Stimulated activated memory B cell treated with anti-CD40 and anti-IgM and Interleukin-4, amounts not matched to agents 10 μg/mL and 1 μg/mL and 100 μg/mL, for 72 hours (primary cell): Measurements from ENCODE around the gene NAIF1.
A peak's percentile ranks its signal among the peaks of the same experiment; 100 is the strongest.
"Not testable (repeated sequence)": the region's sequence is repeated elsewhere in the genome, so short reads cannot be mapped to it uniquely, and the experiment has no call there.

Source experiments
- ATAC-seq: fragments of 150-1000 bp; cut with Tn5 transposase; 2 replicates; pipeline ENCODE4 v1.10.0; 2021
- H3K27ac Mint-ChIP-seq: one replicate; pipeline ENCODE4 v1.8.0; 2022; ENCODE audit warnings: mild to moderate bottlenecking, mixed read lengths
- H3K27me3 Mint-ChIP-seq: one replicate; pipeline ENCODE4 v1.8.0; 2022; ENCODE audit warnings: mixed read lengths
- H3K36me3 Mint-ChIP-seq: one replicate; pipeline ENCODE4 v1.8.0; 2022; ENCODE audit warnings: mixed read lengths
- H3K4me1 Mint-ChIP-seq: one replicate; pipeline ENCODE4 v1.8.0; 2022; ENCODE audit warnings: mixed read lengths
- H3K4me3 Mint-ChIP-seq: one replicate; pipeline ENCODE4 v1.8.0; 2022; ENCODE audit warnings: mild to moderate bottlenecking, moderate library complexity, mixed read lengths
- H3K9me3 Mint-ChIP-seq: one replicate; pipeline ENCODE4 v1.8.0; 2022; ENCODE audit warnings: mixed read lengths

Gene NAIF1

GRCh38 chr9:128061275-128061960 lies 5.7 kb downstream of the NAIF1 start:
- no peaks in the 10 kb centered on the region for H3K27me3 Mint-ChIP-seq
- ATAC-seq: peak; percentile 36
- peak overlapping the region; percentile 34 for H3K4me3 Mint-ChIP-seq
- peak overlapping the region; percentile 40 for H3K27ac Mint-ChIP-seq
- no peaks in the 10 kb centered on the region for H3K9me3 Mint-ChIP-seq
- peaks cover 45% of the 10 kb centered on the region for H3K4me1 Mint-ChIP-seq
- H3K36me3 Mint-ChIP-seq: peaks cover 10% of the 10 kb centered on the region

GRCh38 chr9:128059365-128059983 lies 7.6 kb downstream of the NAIF1 start:
- Mint-ChIP-seq H3K4me1 (peaks cover 34% of the 10 kb centered on the region), H3K27me3 (no peaks in the 10 kb centered on the region)

GRCh38 chr9:128057724-128058409 lies 9.3 kb downstream of the NAIF1 start:
- Mint-ChIP-seq H3K27ac (no peak overlapping the region), H3K4me1 (peaks cover 29% of the 10 kb centered on the region)

More at GRCh38 chr9:128059365-128059983, 7.6 kb downstream of the NAIF1 start:
- Mint-ChIP-seq H3K36me3 (peaks cover 6% of the 10 kb centered on the region), H3K27ac (no peak overlapping the region), H3K9me3 (no peaks in the 10 kb centered on the region), H3K4me3 (no peak overlapping the region)
- ATAC-seq: no peak

GRCh38 chr9:128056887-128057723 lies 10.0 kb downstream of the NAIF1 start:
- Mint-ChIP-seq H3K36me3 (peaks cover 6% of the 10 kb centered on the region), H3K27ac (no peak overlapping the region), H3K4me1 (peaks cover 21% of the 10 kb centered on the region), H3K27me3 (no peaks in the 10 kb centered on the region), H3K4me3 (no peak overlapping the region), H3K9me3 (no peaks in the 10 kb centered on the region)
- ATAC-seq: no peak

More at GRCh38 chr9:128057724-128058409, 9.3 kb downstream of the NAIF1 start:
- Mint-ChIP-seq H3K9me3 (no peaks in the 10 kb centered on the region), H3K4me3 (no peak overlapping the region), H3K36me3 (peaks cover 6% of the 10 kb centered on the region), H3K27me3 (no peaks in the 10 kb centered on the region)
- no peak for ATAC-seq

GRCh38 chr9:128056086-128056485 lies 11.0 kb downstream of the NAIF1 start:
- no peaks in the 10 kb centered on the region for H3K27me3 Mint-ChIP-seq
- H3K36me3 Mint-ChIP-seq: no peaks in the 10 kb centered on the region
- peaks cover 11% of the 10 kb centered on the region for H3K4me1 Mint-ChIP-seq
- ATAC-seq: no peak
- H3K4me3 Mint-ChIP-seq: no peak overlapping the region
- no peaks in the 10 kb centered on the region for H3K9me3 Mint-ChIP-seq
- H3K27ac Mint-ChIP-seq: no peak overlapping the region

- H3K27me3 Mint-ChIP-seq: no peaks in the 10 kb centered on the region
- no peaks in the 10 kb centered on the region for H3K9me3 Mint-ChIP-seq
- no peaks in the 10 kb centered on the region for H3K36me3 Mint-ChIP-seq
- peaks cover 7% of the 10 kb centered on the region for H3K4me1 Mint-ChIP-seq
- no peak overlapping the region for H3K4me3 Mint-ChIP-seq
- ATAC-seq: no peak
- peak overlapping the region; percentile 19 for H3K27ac Mint-ChIP-seq
These were observed 11.6 kb downstream of the NAIF1 start for GRCh38 chr9:128055344-128056040.

- no peak for ATAC-seq
- Mint-ChIP-seq H3K27ac (no peak overlapping the region), H3K27me3 (no peaks in the 10 kb centered on the region), H3K36me3 (no peaks in the 10 kb centered on the region), H3K4me3 (no peak overlapping the region), H3K9me3 (no peaks in the 10 kb centered on the region), H3K4me1 (peaks cover 7% of the 10 kb centered on the region)
These were observed 13.0 kb downstream of the NAIF1 start for GRCh38 chr9:128054087-128054486.

- H3K4me1 Mint-ChIP-seq: peaks cover 7% of the 10 kb centered on the region
- no peaks in the 10 kb centered on the region for H3K27me3 Mint-ChIP-seq
- no peak overlapping the region for H3K4me3 Mint-ChIP-seq
- H3K9me3 Mint-ChIP-seq: no peaks in the 10 kb centered on the region
- ATAC-seq: no peak
- no peak overlapping the region for H3K27ac Mint-ChIP-seq
- H3K36me3 Mint-ChIP-seq: no peaks in the 10 kb centered on the region
These were observed 13.6 kb downstream of the NAIF1 start for GRCh38 chr9:128053560-128053959.

GRCh38 chr9:128051932-128052709 lies 15.0 kb downstream of the NAIF1 start:
- Mint-ChIP-seq H3K36me3 (no peaks in the 10 kb centered on the region), H3K9me3 (no peaks in the 10 kb centered on the region), H3K4me3 (no peak overlapping the region), H3K27me3 (no peaks in the 10 kb centered on the region), H3K27ac (no peak overlapping the region), H3K4me1 (peaks cover 7% of the 10 kb centered on the region)
- no peak for ATAC-seq

- H3K9me3 Mint-ChIP-seq: no peaks in the 10 kb centered on the region
- H3K27me3 Mint-ChIP-seq: no peaks in the 10 kb centered on the region
- H3K4me3 Mint-ChIP-seq: no peak overlapping the region
- peaks cover 7% of the 10 kb centered on the region for H3K4me1 Mint-ChIP-seq
- H3K27ac Mint-ChIP-seq: no peak overlapping the region
- ATAC-seq: no peak
- no peaks in the 10 kb centered on the region for H3K36me3 Mint-ChIP-seq
These were observed 17.3 kb downstream of the NAIF1 start for GRCh38 chr9:128049843-128050242.

GRCh38 chr9:128048663-128049062 lies 18.5 kb downstream of the NAIF1 start:
- no peak overlapping the region for H3K27ac Mint-ChIP-seq
- ATAC-seq: no peak
- no peaks in the 10 kb centered on the region for H3K4me1 Mint-ChIP-seq
- H3K9me3 Mint-ChIP-seq: no peaks in the 10 kb centered on the region
- no peaks in the 10 kb centered on the region for H3K36me3 Mint-ChIP-seq
- no peaks in the 10 kb centered on the region for H3K27me3 Mint-ChIP-seq
- H3K4me3 Mint-ChIP-seq: no peak overlapping the region

GRCh38 chr9:128047231-128047630 lies 19.9 kb downstream of the NAIF1 start:
- Mint-ChIP-seq H3K4me3 (no peak overlapping the region), H3K4me1 (peaks cover 2% of the 10 kb centered on the region), H3K27ac (no peak overlapping the region), H3K9me3 (no peaks in the 10 kb centered on the region), H3K36me3 (no peaks in the 10 kb centered on the region), H3K27me3 (no peaks in the 10 kb centered on the region)
- ATAC-seq: no peak

GRCh38 chr9:128045831-128046230 lies 21.3 kb downstream of the NAIF1 start:
- Mint-ChIP-seq H3K36me3 (no peaks in the 10 kb centered on the region), H3K27ac (no peak overlapping the region), H3K4me1 (peaks cover 14% of the 10 kb centered on the region), H3K9me3 (no peaks in the 10 kb centered on the region), H3K4me3 (no peak overlapping the region), H3K27me3 (no peaks in the 10 kb centered on the region)
- ATAC-seq: no peak

- H3K36me3 Mint-ChIP-seq, H3K9me3 Mint-ChIP-seq, ATAC-seq, H3K27me3 Mint-ChIP-seq, H3K27ac Mint-ChIP-seq, H3K4me3 Mint-ChIP-seq: not testable (repeated sequence)
- peaks cover 14% of the 10 kb centered on the region for H3K4me1 Mint-ChIP-seq
These were observed 21.7 kb downstream of the NAIF1 start for GRCh38 chr9:128045409-128045808.
